Neural progenitor cell (in vitro differentiated cells): ENCODE results near the gene BSN.

Experiments used
- EZH2 ChIP-seq: fragments of 200-600 bp; sonication (generic); IDR thresholded peaks from 2 replicates; pipeline ENCODE4 v1.6.1; 2017; ENCODE audit warnings: antibody characterized with exemption, mild to moderate bottlenecking, moderate library complexity
- EZH2phosphoT487 ChIP-seq: fragments of 200-600 bp; sonication (generic); IDR thresholded peaks from 2 replicates; pipeline ENCODE4 v1.6.1; 2017; ENCODE audit warnings: antibody characterized with exemption
- TF ChIP-seq, protein P1 (sequence below): fragments of 200-600 bp; sonication (generic); IDR thresholded peaks from 2 replicates; pipeline ENCODE4 v1.5.1; 2017; ENCODE audit warnings: antibody characterized with exemption, mild to moderate bottlenecking

DNA sequence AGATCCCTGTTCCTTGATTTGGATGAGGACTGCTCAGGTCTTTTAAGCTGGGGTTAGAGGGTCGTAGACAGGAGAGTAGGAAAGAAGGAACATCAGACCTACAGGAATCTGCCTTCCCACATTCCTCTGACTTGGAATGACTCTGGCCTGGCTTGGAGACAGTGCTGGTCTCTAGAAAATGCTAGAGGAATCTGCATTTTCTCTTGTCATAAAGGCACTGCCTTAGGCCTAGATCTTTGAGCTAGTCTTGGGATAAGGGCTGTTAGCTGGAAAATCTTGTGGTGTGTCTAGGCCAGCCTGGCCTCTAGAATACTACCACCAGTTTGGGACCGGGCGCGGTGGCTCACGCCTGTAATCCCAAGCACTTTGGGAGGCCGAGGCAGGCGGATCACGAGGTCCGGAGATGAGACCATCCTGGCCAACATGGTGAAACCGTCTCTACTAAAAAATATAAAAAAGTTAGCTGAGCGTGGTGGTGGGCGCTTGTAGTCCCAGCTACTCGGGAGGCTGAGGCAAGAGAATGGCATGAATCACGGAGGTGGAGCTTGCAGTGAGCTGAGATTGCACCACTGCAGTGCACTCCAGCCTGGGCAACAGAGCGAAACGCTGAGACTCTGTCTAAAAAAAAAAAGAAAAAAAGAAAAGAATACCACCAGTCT lies 17.3 kb upstream of the BSN start:
- TF ChIP-seq, protein P1, sequence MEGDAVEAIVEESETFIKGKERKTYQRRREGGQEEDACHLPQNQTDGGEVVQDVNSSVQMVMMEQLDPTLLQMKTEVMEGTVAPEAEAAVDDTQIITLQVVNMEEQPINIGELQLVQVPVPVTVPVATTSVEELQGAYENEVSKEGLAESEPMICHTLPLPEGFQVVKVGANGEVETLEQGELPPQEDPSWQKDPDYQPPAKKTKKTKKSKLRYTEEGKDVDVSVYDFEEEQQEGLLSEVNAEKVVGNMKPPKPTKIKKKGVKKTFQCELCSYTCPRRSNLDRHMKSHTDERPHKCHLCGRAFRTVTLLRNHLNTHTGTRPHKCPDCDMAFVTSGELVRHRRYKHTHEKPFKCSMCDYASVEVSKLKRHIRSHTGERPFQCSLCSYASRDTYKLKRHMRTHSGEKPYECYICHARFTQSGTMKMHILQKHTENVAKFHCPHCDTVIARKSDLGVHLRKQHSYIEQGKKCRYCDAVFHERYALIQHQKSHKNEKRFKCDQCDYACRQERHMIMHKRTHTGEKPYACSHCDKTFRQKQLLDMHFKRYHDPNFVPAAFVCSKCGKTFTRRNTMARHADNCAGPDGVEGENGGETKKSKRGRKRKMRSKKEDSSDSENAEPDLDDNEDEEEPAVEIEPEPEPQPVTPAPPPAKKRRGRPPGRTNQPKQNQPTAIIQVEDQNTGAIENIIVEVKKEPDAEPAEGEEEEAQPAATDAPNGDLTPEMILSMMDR: no peak
- TF ChIP-seq EZH2phosphoT487 (no peak), EZH2 (no peak)
